GM12873 (cell line): Measurements from ENCODE around the gene AGBL1.

Experiments used
- CTCF ChIP-seq: IDR thresholded peaks from 2 replicates; pipeline ENCODE4 v1.5.1; 2012; ENCODE audit warnings: low read depth, mild to moderate bottlenecking, moderate library complexity, low read length, control low read depth; ENCODE audit not compliant: insufficient read depth; ENCODE audit errors: missing control alignments

Gene AGBL1

GRCh38 chr15:86082619-86083380 lies 3.1 kb downstream of the AGBL1 start:
- no peak for TF ChIP-seq CTCF

DNA sequence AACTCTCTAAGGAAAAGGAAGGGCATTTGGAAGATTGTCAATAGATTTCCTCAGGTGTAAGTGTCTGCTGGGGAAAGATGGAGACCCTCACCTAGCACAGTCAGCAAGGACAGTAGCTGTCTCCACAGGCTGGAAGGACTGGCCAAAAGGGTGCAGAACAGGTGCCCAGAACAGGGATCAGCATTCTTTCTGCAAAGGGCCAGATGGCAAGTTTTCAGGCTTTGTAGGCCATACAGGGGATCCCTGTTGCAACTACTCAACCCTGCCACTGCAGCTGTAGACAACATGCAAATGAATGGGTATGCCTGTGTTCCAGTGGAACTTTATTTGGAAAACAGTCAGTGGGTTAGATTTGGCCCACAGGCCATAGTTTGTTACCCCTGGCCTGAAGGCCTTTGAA lies 8.1 kb downstream of the AGBL1 start:
- TF ChIP-seq CTCF = no peak

- no peak for TF ChIP-seq CTCF
Measured at GRCh38 chr15:86089422-86089821, 9.8 kb downstream of the AGBL1 start.

- TF ChIP-seq CTCF = no peak
Measured at GRCh38 chr15:86101818-86102217, 22.1 kb downstream of the AGBL1 start.

DNA sequence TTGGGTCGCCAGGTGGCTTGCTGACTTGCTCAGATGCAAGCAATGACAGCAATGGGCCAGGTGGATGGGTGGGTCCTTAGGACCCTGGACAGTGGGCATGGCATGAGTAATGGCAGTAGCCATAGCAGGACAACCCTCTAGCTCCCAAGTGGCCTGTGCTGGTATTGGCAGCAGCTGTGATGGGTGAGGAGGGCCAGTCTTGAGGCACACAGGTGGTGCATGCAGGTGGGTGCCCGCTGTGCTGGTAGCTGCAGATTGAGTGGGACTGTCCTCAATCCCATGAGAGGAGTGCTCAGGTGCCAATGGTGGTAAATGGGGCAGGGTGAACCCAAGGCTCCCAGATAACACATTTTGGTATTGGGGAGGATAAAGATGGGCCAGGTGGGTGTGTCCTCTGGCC lies 24.2 kb downstream of the AGBL1 start:
- no peak for TF ChIP-seq CTCF

GRCh38 chr15:86106306-86106705 lies 26.6 kb downstream of the AGBL1 start:
- no peak for TF ChIP-seq CTCF

GRCh38 chr15:86115145-86115801 lies 35.6 kb downstream of the AGBL1 start:
- peak; percentile 19 for TF ChIP-seq CTCF
